GM15510 (cell line): ENCODE measurements around the gene SF3B5.

Source experiments
- POLR2A ChIP-seq: IDR thresholded peaks from 3 replicates; pipeline ENCODE4 v1.6.1; 2011; ENCODE audit warnings: borderline replicate concordance; ENCODE audit not compliant: insufficient read length; ENCODE audit errors: extremely low read depth

SF3B5 gene

DNA sequence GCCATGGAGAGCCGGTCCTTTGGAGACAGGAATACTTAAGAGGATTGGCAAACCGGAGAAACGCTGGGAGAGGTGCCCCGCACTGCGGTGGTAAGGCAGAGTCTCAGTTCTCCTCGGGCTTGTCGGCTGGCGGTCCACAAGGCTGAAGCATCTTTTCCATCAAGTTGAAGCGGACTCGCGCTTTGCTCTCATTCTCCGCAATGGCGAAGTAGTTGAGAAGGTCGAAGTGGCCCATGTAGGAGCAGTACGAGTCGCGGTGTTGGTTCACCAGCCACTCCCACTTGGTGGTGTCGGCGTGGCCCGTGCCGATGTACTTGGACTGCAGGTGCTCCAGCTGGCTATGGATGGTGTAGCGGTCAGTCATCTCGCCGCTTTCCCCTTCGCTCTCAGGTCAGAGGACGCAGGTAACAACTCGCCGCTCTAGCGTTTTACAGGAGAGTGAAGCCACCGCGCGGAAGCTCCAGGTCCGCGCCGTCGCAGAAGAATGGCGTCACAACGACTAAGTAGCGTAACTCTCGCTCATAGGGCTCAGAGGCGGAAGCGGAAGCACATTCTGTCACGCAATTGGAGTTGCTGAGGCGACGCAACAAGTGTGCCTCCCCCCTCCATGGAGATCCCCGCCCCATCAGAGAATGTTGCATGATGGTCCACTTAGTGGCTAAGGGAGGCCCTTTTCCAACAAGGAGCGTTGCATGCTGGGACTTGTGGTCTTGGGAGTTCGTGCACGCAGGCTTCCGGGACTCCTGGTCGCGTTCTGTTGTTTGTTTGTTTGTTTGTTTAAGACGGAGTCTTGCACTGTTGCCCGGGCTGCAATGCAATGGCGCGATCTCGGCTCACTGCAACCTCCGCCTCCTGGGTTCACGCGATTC, at the start of gene SF3B5:
Gene SF3B5, minus strand, starts transcription at position 440 of the 869 bp plus-strand sequence. Its CDS starts 76 bp downstream, at position 364.
- TF ChIP-seq POLR2A = peak; percentile 94

GRCh38 chr6:144144996-144145395, 49.6 kb upstream of the SF3B5 start:
- no peak for TF ChIP-seq POLR2A

DNA sequence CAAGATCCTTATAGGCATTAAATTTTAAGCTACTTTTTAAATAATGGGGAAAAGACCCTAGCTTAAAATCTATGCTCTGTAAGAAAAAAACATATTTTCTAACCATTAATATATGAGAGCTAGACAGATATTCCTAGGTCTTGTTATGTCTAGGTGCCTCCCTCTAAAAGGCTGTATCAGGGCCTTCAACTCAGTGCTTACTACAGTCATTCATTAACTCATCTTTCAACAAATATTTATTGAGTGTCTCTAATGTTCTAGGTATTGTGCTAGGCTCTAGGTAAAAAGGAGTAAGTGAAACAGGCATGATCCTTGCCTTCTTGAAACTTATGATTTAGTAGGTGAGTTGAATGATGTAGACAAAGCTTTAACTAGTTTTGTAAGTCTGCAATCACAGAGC, 48.5 kb upstream of the SF3B5 start:
- TF ChIP-seq POLR2A = no peak

GRCh38 chr6:144143106-144143505, 47.7 kb upstream of the SF3B5 start:
- no peak for TF ChIP-seq POLR2A

DNA sequence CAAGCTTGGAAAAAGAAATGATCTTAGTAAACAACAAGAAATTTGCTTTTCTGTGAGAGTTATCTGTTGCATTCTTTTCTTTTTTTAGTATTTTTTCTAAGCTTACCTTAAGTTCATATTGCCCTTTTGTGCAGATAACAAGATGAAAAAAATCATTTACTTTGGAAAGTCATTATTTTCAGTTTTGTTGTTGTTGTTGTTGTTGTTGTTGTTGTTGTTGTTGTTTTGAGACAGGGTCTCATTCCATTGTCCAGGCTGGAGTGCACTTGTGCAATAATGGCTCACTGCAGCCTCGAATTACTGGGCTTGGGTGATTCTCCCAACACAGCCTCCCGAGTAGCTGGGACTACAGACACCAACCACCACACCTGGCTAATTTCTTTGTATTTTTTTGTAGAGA, 46.1 kb upstream of the SF3B5 start:
- no peak for TF ChIP-seq POLR2A

DNA sequence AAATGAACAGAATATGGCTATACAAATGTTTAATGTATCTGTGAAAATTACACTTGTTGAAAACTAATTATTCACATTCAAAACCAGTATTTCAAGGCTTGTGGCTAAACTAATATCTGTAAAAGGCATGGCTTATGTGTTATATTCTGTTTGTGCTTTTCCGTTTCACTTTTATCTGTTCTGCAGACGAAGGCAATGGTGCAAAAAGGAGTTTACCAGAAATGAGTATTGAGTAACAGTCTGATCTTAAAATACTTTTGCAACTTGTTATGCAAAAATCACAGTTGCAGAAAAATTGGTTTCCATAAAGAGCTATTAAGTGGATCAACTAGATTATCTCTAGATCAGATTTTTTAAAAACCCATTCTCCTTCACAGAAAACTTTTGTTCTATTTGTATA, 45.5 kb upstream of the SF3B5 start:
- TF ChIP-seq POLR2A = no peak

DNA sequence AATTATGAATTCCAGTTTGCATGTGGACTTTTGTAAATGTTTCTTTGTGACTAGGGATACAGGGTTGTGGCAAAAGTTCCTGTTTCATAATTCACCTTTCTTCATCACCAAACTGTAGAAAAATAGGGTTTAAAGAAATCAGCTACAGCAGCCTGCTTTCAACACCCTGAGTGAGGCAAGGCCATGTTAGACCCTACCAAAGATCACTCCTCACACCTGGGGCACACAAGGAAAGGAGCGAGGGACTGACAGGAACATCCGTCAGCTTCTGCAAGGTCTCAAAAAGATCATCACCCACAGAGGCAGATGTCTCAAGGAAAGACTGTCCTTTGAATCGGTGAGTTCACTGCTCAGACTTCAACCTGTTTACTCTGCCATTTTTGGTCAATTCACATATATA, 44.4 kb upstream of the SF3B5 start:
- TF ChIP-seq POLR2A = no peak

GRCh38 chr6:144138542-144138941, 43.2 kb upstream of the SF3B5 start:
- TF ChIP-seq POLR2A = no peak

DNA sequence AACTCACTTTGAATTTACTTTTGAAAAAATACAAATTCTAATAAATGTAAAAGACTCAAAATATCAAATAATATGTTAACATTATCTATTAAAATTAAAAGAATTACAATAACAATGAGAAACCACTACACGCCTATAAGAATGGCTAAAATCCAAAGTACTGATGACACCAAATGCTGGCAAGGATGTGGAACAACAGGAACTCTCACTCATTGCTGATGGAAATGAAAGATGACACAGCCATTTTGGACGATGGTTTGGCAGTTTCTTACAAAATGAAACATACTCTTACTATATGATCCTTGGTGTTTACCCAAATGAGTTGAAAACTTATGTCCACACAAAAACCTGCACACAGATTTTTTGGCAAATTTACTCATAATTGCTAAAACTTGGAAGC, 39.4 kb upstream of the SF3B5 start:
- no peak for TF ChIP-seq POLR2A

GRCh38 chr6:144134176-144134575, 38.8 kb upstream of the SF3B5 start:
- no peak for TF ChIP-seq POLR2A

- no peak for TF ChIP-seq POLR2A
Observed at GRCh38 chr6:144133225-144133821, 38.0 kb upstream of the SF3B5 start.

DNA sequence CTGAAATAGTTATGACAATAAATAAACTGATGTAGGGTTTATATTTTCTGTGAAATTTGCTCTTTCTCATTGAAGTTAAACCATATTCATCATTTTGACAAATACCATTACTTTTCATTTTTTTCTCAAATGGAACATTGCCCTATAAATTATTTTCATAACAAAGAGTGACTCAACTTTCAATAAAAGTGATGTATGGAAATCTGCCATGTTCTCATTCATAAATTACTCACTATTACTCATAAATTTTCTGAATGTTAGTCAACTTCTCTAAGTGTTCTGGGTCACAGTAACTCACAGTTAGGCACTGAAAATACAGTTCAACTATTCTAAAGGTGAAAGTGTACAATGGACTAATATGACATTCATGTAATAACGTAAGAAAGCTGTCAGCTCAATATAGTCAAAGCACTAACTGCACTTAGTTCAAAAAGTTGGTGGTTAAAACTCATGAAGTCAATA, 35.9 kb upstream of the SF3B5 start:
- no peak for TF ChIP-seq POLR2A

GRCh38 chr6:144129469-144129868, 34.1 kb upstream of the SF3B5 start:
- TF ChIP-seq POLR2A = no peak

- no peak for TF ChIP-seq POLR2A
Observed at GRCh38 chr6:144127097-144127496, 31.7 kb upstream of the SF3B5 start.

DNA sequence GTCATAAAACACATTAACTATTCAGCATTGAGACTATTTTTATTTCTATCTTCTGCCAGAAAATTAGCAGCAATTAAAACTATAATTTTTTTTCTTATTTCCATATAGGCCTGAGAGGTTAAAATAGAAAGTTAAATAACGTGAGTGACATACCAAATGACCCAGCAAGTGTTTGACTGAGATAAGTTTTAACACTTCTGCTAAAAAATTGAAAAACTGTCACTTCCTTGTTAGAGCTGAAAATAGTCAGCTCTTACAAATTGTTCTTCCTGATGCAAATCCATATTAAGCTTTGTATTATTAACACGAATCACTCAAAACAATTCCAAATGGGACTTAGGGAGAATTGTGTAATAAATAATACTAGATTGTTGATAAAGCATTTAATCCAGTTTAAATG, 28.5 kb upstream of the SF3B5 start:
- TF ChIP-seq POLR2A = no peak

DNA sequence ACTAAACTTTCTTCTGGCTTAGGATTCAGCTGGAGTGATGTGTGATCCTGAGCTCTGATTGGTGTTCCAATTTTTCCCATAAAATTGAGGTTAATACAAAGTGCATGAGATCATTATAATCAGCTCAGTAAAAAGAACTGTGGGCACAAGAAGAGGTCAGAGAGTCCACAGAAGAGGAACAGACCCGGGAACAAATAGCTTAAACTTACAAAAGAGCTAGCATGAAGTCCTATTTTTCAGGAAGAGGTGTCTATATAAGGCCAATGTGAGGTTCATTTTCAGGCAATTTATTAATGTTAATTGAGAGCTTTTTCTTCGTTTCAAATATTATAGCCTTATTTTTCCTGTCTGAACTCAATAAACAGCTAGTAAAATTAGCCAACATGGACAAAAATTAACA, 28.0 kb upstream of the SF3B5 start:
- TF ChIP-seq POLR2A = no peak

GRCh38 chr6:144122861-144123260, 27.5 kb upstream of the SF3B5 start:
- TF ChIP-seq POLR2A = no peak

GRCh38 chr6:144119376-144119775, 24.0 kb upstream of the SF3B5 start:
- TF ChIP-seq POLR2A = no peak
